HG03439 (cell line): ENCODE data around the gene GOLIM4.
"Not testable (repeated sequence)": the region's sequence is repeated elsewhere in the genome, so short reads cannot be mapped to it uniquely, and the experiment has no call there.

Source experiments
- ATAC-seq: cut with Tn5 transposase; IDR thresholded peaks from one replicate; pipeline ENCODE4 v1.9.1; 2021; ENCODE audit warnings: mild to moderate bottlenecking, moderate library complexity; ENCODE audit not compliant: unreplicated experiment

The GOLIM4 gene

DNA sequence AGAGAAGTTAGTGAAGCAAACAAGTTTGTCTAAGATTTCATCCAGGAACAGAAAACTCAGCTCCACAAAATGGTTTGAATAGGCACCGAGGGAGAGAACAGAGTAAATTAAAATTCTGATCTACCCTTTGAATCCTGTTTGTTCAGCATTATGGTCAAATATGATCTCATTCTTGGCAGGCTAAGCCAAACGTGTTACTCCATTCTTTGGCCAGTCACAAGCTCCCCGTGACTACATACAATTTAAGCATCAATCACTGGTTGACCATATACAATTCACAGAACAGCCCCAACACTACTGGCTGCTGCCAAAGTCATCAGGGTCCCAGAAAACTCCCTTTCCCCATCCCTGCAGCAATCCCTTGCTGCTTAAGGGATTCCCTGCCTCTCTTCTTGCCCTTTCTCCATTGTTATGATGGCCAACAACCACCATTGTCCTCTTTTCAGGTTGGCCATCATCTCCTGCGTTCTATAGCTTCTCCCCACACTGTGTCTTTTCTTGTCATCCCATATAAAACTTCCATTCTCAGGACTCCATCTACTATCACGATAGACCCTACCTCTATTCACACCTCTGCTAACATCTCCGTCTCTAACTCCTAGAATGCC, 46.3 kb downstream of the GOLIM4 start:
- ATAC-seq = no peak

- ATAC-seq = no peak
These were observed 47.1 kb downstream of the GOLIM4 start for GRCh38 chr3:168048414-168049330.

- no peak for ATAC-seq
These were observed 47.8 kb downstream of the GOLIM4 start for GRCh38 chr3:168047936-168048335.

DNA sequence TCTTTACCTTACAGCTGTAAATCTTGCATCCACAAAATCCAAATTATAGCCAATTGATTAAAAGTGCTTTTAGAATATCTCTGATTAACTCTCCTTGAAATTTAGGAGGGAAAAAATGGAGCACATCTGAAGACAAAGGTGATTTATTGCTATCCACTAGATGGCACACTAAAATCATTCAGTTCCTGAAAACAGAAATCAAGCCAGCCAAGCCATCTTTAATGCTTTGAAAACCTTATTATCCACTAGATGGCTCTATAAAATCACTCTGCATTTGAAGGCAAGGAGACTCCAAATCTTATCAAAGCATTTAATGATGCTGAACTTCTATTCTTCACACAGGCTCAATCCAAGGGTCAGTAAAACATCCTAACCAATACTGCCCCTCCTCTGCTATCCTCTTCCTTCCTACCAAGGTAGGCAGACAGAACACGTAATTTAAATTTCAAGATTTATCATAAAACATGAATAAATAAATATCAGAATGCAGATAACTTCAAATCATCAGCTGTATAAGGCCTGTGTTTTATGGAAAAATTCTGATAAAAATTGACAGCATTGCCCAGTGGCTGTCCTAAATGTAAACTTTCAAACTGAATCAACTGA, 48.4 kb downstream of the GOLIM4 start:
- ATAC-seq = peak; percentile 68

DNA sequence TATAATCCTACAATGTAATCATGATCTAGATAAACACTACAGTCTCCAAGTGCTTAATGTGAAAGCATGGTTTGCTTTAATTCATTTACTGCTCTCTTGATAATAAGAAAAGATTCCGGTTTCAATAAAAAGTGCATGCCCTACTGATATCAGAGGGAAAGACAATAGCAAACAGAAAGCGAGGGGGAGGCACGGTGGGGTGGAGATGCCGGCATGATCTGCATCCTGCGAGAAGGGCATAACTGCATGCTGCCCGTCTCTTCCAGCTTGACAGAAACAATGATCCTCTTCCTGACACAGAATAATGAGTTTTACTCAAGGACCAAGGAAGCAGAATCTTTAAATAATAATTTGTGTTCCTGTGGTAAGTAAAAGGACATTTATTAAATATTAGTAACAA, 51.7 kb downstream of the GOLIM4 start:
- no peak for ATAC-seq

GRCh38 chr3:168040607-168041208, 55.0 kb downstream of the GOLIM4 start:
- ATAC-seq = peak; percentile 79

DNA sequence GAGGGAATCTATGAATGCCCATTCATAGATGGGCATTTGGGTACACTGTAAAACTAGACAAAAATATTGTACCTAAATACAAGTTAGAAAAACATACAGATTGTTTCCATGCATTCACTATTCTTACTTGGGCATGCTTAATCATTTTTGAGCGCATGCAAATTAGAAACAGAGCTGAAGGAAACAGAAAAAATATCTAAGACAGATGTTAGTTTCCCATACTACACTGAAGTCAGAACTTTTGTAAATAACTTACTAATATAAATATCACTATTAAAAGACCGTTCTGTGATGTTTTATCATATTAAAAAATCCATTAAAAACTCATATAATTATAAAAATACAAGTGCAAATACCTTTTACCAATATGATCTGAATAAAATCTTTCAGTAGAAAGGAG, 58.7 kb downstream of the GOLIM4 start:
- no peak for ATAC-seq

DNA sequence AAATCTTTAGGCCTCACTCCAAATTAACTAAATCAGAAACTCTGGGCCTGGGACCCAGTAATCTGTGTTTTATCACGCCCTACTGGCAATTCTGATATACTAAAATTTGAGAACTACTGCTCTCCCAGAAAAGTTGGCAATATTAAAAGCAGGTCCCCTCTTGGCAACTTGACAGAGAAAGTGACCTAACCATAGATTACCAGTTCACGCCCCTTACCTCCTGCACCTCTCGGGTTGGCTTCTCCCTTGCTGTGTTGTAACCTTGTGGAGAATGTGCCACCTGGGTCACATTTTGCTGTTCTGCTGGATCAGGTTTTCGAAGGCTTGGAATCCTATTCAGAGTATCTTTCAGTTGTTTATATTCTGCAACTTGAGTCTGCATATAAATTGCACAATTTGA, 59.1 kb downstream of the GOLIM4 start:
- ATAC-seq = no peak

DNA sequence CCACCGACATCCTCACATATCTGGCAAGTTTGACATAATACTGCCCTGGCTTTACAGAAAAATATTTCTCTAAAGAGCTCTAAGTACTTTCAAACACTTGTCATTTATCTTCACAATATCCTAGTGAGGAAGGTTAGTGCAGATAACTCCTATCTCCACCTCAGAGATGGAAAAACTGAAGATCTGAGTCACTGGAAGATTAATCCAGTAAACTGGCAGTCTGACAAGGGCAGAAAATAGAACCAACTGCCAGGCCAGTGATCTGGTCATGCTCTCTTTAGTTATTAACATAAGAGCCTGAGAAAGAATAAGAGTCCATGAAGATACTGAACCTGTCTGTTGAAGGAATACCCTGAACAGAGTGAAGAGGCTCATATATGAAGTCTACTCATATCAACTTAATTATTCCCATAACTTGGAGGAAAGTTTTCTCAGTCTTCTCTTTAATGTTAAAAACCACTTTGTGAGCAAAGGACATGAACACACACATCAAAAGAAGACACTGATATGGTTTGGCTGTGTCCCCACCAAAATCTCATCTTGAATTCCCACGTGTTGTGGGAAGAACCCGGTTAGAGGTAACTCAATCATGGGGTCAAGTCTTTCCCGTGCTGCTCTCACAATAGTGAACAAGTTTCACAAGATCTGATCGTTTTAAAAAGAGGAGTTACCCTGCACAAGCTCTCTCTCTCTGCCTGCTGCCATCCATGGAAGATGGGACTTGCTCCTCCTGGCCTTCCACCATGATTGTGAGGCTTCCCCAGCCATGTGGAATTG, 61.4 kb downstream of the GOLIM4 start:
- ATAC-seq = no peak

DNA sequence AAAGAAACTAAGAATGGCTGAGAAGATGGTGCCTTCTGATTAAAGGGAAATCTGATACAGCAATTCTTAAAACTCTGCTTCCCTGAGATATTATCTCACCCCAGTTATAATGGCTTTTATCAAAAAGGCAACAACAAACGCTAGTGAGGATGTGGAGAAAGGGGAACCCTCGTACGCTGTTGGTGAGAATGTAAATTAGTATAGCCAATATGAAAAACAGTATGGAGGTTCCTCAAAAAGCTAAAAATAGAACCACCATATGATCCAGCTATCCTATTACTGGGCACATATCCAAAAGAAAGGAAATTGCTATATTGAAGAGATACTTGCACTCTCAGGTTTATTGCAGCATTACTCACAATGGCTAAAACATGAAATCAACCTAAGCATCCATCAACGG, 65.1 kb downstream of the GOLIM4 start:
- ATAC-seq = no peak

DNA sequence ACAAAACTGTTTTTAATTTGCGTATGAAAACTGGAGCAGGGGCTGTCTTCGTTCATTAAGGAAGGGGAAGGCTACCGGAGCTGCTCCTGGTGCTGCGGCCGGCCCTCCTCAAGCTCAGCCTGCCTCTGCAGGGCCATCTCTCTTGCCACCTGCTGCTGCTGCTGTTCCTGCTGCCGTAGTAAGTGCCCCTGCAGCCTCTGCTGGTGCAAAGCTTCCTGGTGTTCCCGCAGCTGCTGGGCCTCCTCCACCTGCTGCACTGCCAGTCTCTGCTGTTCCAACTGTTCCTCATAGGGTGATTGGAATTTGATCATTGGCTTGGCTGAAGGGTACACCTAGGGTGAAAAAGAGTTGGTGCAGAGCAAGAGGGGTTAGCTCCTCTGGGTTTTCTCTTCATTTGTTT, 66.0 kb downstream of the GOLIM4 start:
- ATAC-seq = no peak

DNA sequence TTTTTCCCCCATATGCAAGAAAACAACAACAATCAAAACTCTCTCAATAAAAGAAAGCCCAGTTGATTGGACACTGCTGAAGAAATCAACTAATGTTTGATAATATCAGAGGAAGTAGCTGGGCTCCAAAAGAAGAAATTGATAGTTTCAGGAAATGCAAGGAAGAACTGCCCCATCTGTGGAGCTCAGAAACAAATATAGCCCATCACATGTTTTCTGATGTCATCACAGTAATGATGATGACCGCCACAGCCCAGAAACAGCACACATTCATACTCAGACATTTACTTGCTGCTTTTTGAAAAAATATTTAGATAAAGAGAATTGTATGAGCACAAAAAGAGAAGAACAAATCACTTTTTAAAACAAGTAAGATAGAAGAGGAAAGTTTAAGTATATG, 67.6 kb downstream of the GOLIM4 start:
- ATAC-seq = no peak

- no peak for ATAC-seq
These were observed 69.0 kb downstream of the GOLIM4 start for GRCh38 chr3:168026764-168027163.

- no peak for ATAC-seq
These were observed 70.6 kb downstream of the GOLIM4 start for GRCh38 chr3:168025076-168025475.

- no peak for ATAC-seq
These were observed 71.2 kb downstream of the GOLIM4 start for GRCh38 chr3:168024537-168024941.

DNA sequence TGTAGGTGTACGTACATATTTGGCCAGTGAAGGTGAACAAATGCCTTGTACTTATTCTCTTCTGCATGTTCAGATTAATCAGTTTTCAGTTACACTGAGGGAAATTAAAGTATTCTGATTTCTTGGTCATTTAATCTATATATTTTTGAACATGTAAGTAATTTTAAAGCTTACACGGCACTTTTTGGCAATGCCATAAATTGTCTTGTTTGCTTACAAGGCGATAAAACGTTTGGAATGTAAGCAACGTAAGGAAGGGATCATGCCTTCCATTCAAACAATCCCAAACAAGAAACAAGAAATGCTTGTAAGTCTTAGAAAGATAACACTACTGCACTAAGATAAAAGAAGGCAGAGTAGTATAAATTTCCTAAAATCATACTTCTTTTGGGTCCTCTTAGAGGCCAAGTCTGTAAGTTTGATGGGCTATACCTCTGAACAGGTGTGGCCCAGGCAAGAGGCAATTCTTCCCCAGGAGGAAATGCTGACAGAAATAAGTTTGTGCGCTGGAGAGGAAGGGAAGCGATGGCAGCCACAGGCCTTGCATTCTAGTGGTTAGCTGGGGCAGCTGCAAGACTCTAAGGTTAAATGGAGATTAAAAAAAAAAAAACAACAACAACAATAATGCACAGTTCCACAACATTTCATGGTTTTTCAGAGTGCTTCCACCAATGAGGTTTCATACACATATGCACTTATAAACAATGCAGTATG, 73.8 kb downstream of the GOLIM4 start:
- no peak for ATAC-seq

GRCh38 chr3:168011280-168011679, 84.4 kb downstream of the GOLIM4 start:
- ATAC-seq = not testable (repeated sequence)

DNA sequence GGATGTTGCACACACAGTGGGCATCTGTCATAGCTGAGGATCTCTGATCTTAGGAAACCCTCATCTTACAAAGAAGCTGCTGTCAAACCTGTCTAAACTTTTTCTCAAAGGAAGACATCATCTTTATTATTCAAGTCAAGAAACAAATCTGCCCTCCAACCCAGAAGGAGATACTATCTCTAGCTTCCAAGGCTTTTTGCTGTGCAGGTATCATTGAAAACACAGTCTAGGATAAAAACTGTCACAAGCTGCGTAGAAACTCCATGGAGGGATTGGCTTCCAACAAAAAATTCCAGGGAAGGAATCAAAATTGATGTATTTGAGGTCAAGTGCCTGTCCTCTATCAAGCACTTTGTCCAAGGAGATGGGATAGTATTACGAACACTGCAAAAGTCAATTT, 89.1 kb downstream of the GOLIM4 start:
- no peak for ATAC-seq

DNA sequence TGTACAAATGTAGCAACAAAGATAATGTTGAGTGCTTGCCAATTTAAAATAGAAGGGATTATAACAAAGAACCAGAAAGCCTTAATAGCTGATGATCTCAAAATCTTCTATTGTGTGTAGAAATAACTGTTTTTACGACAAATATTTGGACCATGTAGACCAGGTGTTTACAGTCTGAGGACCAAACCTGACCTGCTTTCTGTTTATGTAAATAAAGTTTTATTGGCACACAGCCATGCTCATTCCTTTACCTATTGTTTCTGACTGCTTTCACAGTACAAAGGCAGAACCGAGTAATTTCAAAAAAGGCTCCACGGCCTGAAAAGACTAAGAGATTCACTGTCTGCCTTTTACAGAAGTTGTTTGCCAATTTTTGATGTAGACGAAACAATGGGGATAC, 91.8 kb downstream of the GOLIM4 start:
- no peak for ATAC-seq

DNA sequence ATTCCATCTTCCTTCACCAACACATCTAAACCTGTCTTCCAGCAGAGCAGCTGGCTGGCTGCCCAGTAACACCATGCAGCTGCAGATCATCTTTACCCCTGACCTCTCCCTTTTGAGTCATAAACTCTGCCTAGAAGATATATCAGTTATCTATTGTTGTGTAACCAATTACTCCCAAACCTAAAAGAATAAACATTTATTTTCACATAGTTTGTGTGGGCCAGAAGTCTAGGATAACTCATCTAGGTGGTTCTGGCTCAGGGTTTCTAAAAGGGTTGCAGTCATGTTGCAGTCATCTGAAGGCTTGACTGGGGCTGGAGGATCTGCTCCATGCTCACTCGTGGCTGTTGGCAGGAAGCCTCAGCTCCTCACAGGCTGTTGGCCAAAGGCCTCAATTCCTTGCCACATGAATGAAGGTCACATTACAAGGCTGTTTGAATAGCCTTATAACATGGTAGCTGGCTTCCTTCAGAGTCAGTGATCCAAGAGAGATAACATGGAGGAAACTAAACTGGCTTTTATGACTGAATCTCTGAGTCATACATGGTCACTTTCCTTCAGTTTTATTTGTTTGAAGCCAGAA, 92.8 kb downstream of the GOLIM4 start:
- ATAC-seq = no peak
